K562 (cell line): ENCODE results near the gene RAMAC. TPM values are rescaled to one million over a fixed set of nuclear protein-coding genes. Genes with fewer than 3 reads are reported as not detected.

Source experiments
- ATAC-seq: fragments of 200-7000 bp; cut with Tn5 transposase; 3 replicates; pipeline ENCODE4 v1.9.1; 2020; ENCODE audit warnings: moderate library complexity
- BruUV-seq: library from RNA; stranded (reverse); fragments of 400-500 nt; replicated peaks from 2 replicates; lab custom pipeline; 2021; lab: Mats Ljungman, UMichigan
- CTCF ChIA-PET: fragments of 300-600 bp; formaldehyde crosslinking; extraction: SDS; loops from one replicate; lab custom pipeline; 2021; ENCODE audit warnings: low intra/inter-chr PET ratio; lab: Yijun Ruan, JAX
- POLR2A ChIA-PET: fragments of 300-600, 350-650 bp; sonication (Branson Sonifier 250); formaldehyde crosslinking; extraction: SDS; loops from one replicate; lab custom pipeline; 2021; ENCODE audit warnings: antibody characterized with exemption, inconsistent platforms; lab: Yijun Ruan, JAX
- DNase-seq, 4 experiments: peaks; one replicate each; pipeline versions ENCODE4 v3.0.0 to v3.0.0-alpha.2; 2011 to 2018; ENCODE audit warnings: low spot score in 3 of 4, mixed read lengths in 3 of 4; ENCODE audit errors: extremely low read depth in 1 of 4
- FAIRE-seq: peaks from 2 replicates; lab custom pipeline; 2011; peaks lifted over from hg19 to GRCh38; lab: Jason Lieb, UNC
- H2AFZ ChIP-seq: 2 replicates; pipeline ENCODE4 v1.6.0; 2011; ENCODE audit warnings: low read depth, low read length, control low read depth, inconsistent platforms
- H3K27ac ChIP-seq: fragments of 200-600 bp; 3 replicates; pipeline ENCODE4 v1.8.0; 2011; ENCODE audit warnings: low read depth, mild to moderate bottlenecking, control low read depth, inconsistent platforms, low read length, moderate library complexity, mixed read lengths; ENCODE audit errors: extremely low read depth
- H3K27me3 ChIP-seq, 2 experiments: fragments of 300-600 bp in 1 of 2; 2 replicates in 1 of 2; 3 replicates in 1 of 2; pipeline versions ENCODE4 v1.6.0 to v1.8.0; 2011; ENCODE audit warnings: inconsistent platforms in 2 of 2, low read length in 2 of 2, mild to moderate bottlenecking in 1 of 2, mixed read lengths in 1 of 2, moderate library complexity in 1 of 2; ENCODE audit not compliant: control insufficient read depth in 2 of 2, insufficient read depth in 2 of 2
- H3K36me3 ChIP-seq: fragments of 300-600 bp; 3 replicates; pipeline ENCODE4 v1.8.0; 2011; ENCODE audit warnings: mild to moderate bottlenecking, low read length, inconsistent platforms; ENCODE audit not compliant: control insufficient read depth, insufficient read depth
- H3K4me1 ChIP-seq, 2 experiments: fragments of 200-600 bp in 1 of 2; replicated peaks in 1 of 2; 2 replicates in 1 of 2; 3 replicates in 1 of 2; pipeline versions ENCODE4 v1.5.1 to v1.8.0; 2011; ENCODE audit warnings: inconsistent platforms in 2 of 2, low read length in 2 of 2, mild to moderate bottlenecking in 1 of 2, mixed read lengths in 1 of 2, moderate library complexity in 1 of 2; ENCODE audit not compliant: control insufficient read depth in 2 of 2, insufficient read depth in 2 of 2
- H3K4me2 ChIP-seq: 2 replicates; pipeline ENCODE4 v1.6.1; 2011; ENCODE audit warnings: low read length, control low read depth, inconsistent platforms, mixed read lengths; ENCODE audit not compliant: insufficient read depth
- H3K4me3 ChIP-seq: fragments of 200-600 bp; sonication (generic), shearing (Covaris generic); 2 replicates; pipeline ENCODE4 v1.5.1; 2016; ENCODE audit warnings: control low read depth, inconsistent platforms
- H3K79me2 ChIP-seq: fragments of 200-600 bp; 3 replicates; pipeline ENCODE4 v1.8.0; 2011; ENCODE audit warnings: low read length, inconsistent platforms; ENCODE audit not compliant: control insufficient read depth, insufficient read depth
- H3K9ac ChIP-seq, 2 experiments: 2 replicates each; pipeline versions ENCODE4 v1.6.0 to v1.6.1; 2011; ENCODE audit warnings: low read depth in 2 of 2, low read length in 2 of 2, control low read depth in 1 of 2, inconsistent platforms in 1 of 2, mild to moderate bottlenecking in 1 of 2, mixed read lengths in 1 of 2; ENCODE audit not compliant: insufficient read depth in 1 of 2
- H3K9me1 ChIP-seq: one replicate; pipeline ENCODE4 v1.6.0; 2011; ENCODE audit warnings: inconsistent platforms, mild to moderate bottlenecking, low read length, moderate library complexity; ENCODE audit not compliant: control insufficient read depth, insufficient read depth
- H3K9me3 ChIP-seq: replicated peaks from 2 replicates; pipeline ENCODE4 v1.5.1; 2011; ENCODE audit warnings: low read depth, low read length, inconsistent platforms; ENCODE audit not compliant: control insufficient read depth, insufficient read depth
- H4K20me1 ChIP-seq: replicated peaks from 2 replicates; pipeline ENCODE4 v1.6.1; 2011; ENCODE audit warnings: low read length, inconsistent platforms, mixed read lengths; ENCODE audit not compliant: control insufficient read depth, insufficient read depth
- BRD9 ChIP-seq: fragments of 450-650 bp; IDR thresholded peaks from 2 replicates; pipeline ENCODE4 v1.6.1; 2018; ENCODE audit warnings: low read depth; ENCODE audit not compliant: partially characterized antibody
- CAMTA2 ChIP-seq: fragments of 250-450 bp; sonication (Bioruptor Pico); conservative IDR thresholded peaks from 2 replicates; pipeline ENCODE4 v1.5.1; 2022
- TAF1 ChIP-seq: IDR thresholded peaks from 2 replicates; pipeline ENCODE4 v1.6.1; 2011; ENCODE audit warnings: mild to moderate bottlenecking, low read length, moderate library complexity; ENCODE audit not compliant: insufficient read depth, control insufficient read depth, severe bottlenecking; ENCODE audit errors: extremely low read depth
- TFAP4 ChIP-seq: sonication (generic); formaldehyde crosslinking; IDR thresholded peaks from 2 replicates; pipeline ENCODE4 v1.8.0; 2022; ENCODE audit warnings: missing genetic modification reagents, mild to moderate bottlenecking, moderate library complexity, borderline replicate concordance
- WGBS: fragments of 100-300 bp; shearing (Covaris generic); methylation state at CpG from one replicate; pipeline ENCODE4 v1.1.6; 2016; ENCODE audit warnings: low coverage, mixed read lengths; ENCODE audit not compliant: insufficient coverage; ENCODE audit errors: missing lambda C conversion rate; 5-methylcytosine and 5-hydroxymethylcytosine counted together
- in situ Hi-C: fragments of 300-500 bp; cut with MboI; formaldehyde crosslinking; loops from 4 replicates; pipeline ENCODE4 v1.15.0; 2018; ENCODE audit warnings: inconsistent platforms, mixed read lengths
- intact Hi-C: fragments of 100-400 bp; cut with micrococcal nuclease; formaldehyde crosslinking; loops from 2 replicates; pipeline ENCODE4 v1.14.2; 2022
- polyA plus RNA-seq, 8 experiments: library from polyadenylated mRNA; depleted of rRNA in 4 of 8; stranded (reverse) in 5 of 8; unstranded in 3 of 8; fragments of >200 nt; fragmentation: Nextera tagmentation in 2 of 8; fragmentation: Illumina TruSeq in 1 of 8; extraction: Ambion mirVana in 2 of 8; extraction: Trizol in 1 of 8; gene quantifications; 2 replicates each; pipeline versions ENCODE4 v1.2.1 to v1.2.3, GENCODE V29; 2011 to 2014; ENCODE audit warnings: inconsistent platforms in 1 of 8, missing spikeins in 1 of 8
- total RNA-seq, 7 experiments: library from RNA; depleted of rRNA in 6 of 7; stranded (reverse); fragments of >200 nt in 6 of 7; fragmentation: Illumina TruSeq in 2 of 7; extraction: Trizol in 2 of 7; gene quantifications; 2 replicates each; pipeline versions ENCODE4 v1.2.1 to v1.2.3, GENCODE V29; 2011 to 2021; ENCODE audit warnings: low replicate concordance in 1 of 7
- TF ChIP-seq, protein P1 (sequence below), 2 experiments: IDR thresholded peaks; 2 replicates each; pipeline ENCODE4 v1.6.1; 2011; ENCODE audit warnings: borderline replicate concordance in 1 of 2, control low read depth in 1 of 2, low read depth in 1 of 2, low read length in 1 of 2, mild to moderate bottlenecking in 1 of 2, mixed read lengths in 1 of 2, moderate library complexity in 1 of 2; ENCODE audit not compliant: insufficient read depth in 1 of 2, insufficient read length in 1 of 2, poor library complexity in 1 of 2, severe bottlenecking in 1 of 2; ENCODE audit errors: extremely low read depth in 1 of 2

Gene RAMAC
- total and polyA plus RNA-seq, 9 of the 15 experiments (the other 6 are each of a cell fraction or from before 2014, with no cell fraction given): 26.9 to 108 (median 38.4) TPM

DNA sequence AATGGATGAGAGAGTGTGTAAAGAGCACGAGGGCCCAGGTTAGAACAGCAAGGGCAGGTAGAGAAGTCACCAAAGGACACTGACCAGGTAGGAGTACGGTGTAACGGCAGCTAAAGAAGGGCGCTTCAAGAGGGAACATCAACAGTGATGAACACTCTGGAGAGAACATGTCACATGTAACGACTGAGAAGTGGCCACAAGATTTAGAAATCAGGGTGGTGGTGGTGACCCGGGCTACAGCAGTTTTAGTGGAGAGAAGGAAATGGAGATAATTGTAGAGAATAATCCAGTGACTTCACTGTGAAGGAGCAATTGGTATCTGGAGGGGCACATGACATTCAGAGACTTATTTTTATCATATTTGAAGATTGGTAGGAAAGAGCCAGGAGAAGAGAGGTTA is 26.6 kb downstream of the RAMAC start:
- in situ Hi-C loops: no loop called here
- ATAC-seq (no peak), FAIRE-seq (no peak), DNase-seq (peak in 1 of 4 experiments; percentile 22)
- Histone ChIP-seq H3K9me3 (no peaks in the 10 kb centered on the region), H3K79me2 (peaks cover 36% of the 10 kb centered on the region), H3K27me3 (no peaks in the 10 kb centered on the region; a peak in 1 of 5 replicates), H3K9ac (peak overlapping the region; percentile 90 to 94; a peak in 3 of 4 replicates), H2AFZ (peak overlapping the region; percentile 96), H3K9me1 (no peaks in the 10 kb centered on the region), H3K27ac (peak overlapping the region; percentile 87), H3K36me3 (peaks cover 34% of the 10 kb centered on the region), H3K4me1 (peaks cover 20 to 24% of the 10 kb centered on the region in 2 experiments; a peak in 4 of 5 replicates), H3K4me2 (peak overlapping the region; percentile 85), H4K20me1 (no peaks in the 10 kb centered on the region), H3K4me3 (peak overlapping the region; percentile 68)
- no peak for TF ChIP-seq TFAP4
- no peak for TF ChIP-seq CAMTA2 (CRISPR knock-in tag)
- TF ChIP-seq BRD9: no peak
- no peak for TF ChIP-seq TAF1
- TF ChIP-seq, protein P1, sequence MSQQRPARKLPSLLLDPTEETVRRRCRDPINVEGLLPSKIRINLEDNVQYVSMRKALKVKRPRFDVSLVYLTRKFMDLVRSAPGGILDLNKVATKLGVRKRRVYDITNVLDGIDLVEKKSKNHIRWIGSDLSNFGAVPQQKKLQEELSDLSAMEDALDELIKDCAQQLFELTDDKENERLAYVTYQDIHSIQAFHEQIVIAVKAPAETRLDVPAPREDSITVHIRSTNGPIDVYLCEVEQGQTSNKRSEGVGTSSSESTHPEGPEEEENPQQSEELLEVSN (IDR thresholded peaks at IDR 0.05; ENCODE audit: borderline replicate concordance in 1 of 2, extremely low read depth in 1 of 2, insufficient read depth in 1 of 2, insufficient read length in 1 of 2, low read depth in 1 of 2, low read length in 1 of 2, poor library complexity in 1 of 2, severe bottlenecking in 1 of 2): peak in 1 of 2 experiments; percentile 20
- WGBS: 41% methylated on average over 6 of the region's 6 CpGs
- ChIA-PET CTCF (no interaction called here), POLR2A (interaction anchor here (0.6 to 2.8 kb wide), 8 partner anchors 9 to 471 kb away, joined by 3 to 16 read pairs (median 5); partner anchors contain the start of gene CPEB1)
- intact Hi-C loops: loop anchor here (5.0 kb wide), 1 partner anchor 95 kb away; the partner anchor contains the start of gene TM6SF1
- no TSS peak for BruUV-seq
